ENCODE data around the gene KRTAP10-9. TPM values are rescaled to one million over a fixed set of nuclear protein-coding genes. Genes with fewer than 3 reads are reported as not detected.
A peak's percentile ranks its signal among the peaks of the same experiment; 100 is the strongest.

KRTAP10-9 gene
- total and polyA plus RNA-seq, 2 of the 8 experiments (the other 6 are each of a cell fraction or from before 2014, with no cell fraction given) = not detected

- H3K9me3 ChIP-seq (ENCODE audit: insufficient read depth in 2 of 2, low read depth in 1 of 2, low read length in 1 of 2) = no peaks in the 10 kb centered on the region
- DNase-seq (ENCODE audit: low read depth in 1 of 2, low spot score in 2 of 2) = no peak
- no peak overlapping the region for H3K4me3 ChIP-seq (ENCODE audit: extremely low read depth in 1 of 4, insufficient read depth in 2 of 4, low read depth in 3 of 4, low read length in 4 of 4)
- no peak overlapping the region for H2AFZ ChIP-seq (ENCODE audit: low read length)
- no peak overlapping the region for H2BK5ac ChIP-seq (ENCODE audit: low read depth, low read length)
- H4K91ac ChIP-seq (replicated peaks; ENCODE audit: insufficient read length, low read length) = peak overlapping the region; percentile 17
- WGBS, 2 experiments (ENCODE audit: extremely low coverage in 1 of 2, insufficient coverage in 1 of 2, insufficient read length in 1 of 2, insufficient replicate concordance in 2 of 2, low coverage in 1 of 2, low lambda C conversion rate in 2 of 2, missing lambda C conversion rate in 1 of 2) = 91% methylated on average over 2 of the region's 2 CpGs; no CpG with 5 or more reads in 1 of the 2 experiments
- H3K4ac ChIP-seq (replicated peaks; ENCODE audit: insufficient read length, low read depth, low read length) = no peak overlapping the region
- H3K79me1 ChIP-seq (ENCODE audit: low read depth, low read length) = no peaks in the 10 kb centered on the region
- no peak overlapping the region for H2BK120ac ChIP-seq (replicated peaks; ENCODE audit: low read depth, low read length)
- H2BK15ac ChIP-seq (ENCODE audit: low read length) = no peak overlapping the region
- H4K5ac ChIP-seq (ENCODE audit: insufficient read length, low read depth, low read length) = no peak overlapping the region
- no peak overlapping the region for H3K9ac ChIP-seq (replicated peaks in 1 of 4; ENCODE audit: extremely low read depth in 1 of 4, low read depth in 3 of 4, low read length in 3 of 4)
- H4K8ac ChIP-seq (ENCODE audit: extremely low read depth, insufficient read depth, low read length) = no peak overlapping the region
- no peak overlapping the region for H3K23ac ChIP-seq (ENCODE audit: insufficient read length)
- no peak overlapping the region for H3K27ac ChIP-seq (ENCODE audit: low read depth, low read length)
- no peak overlapping the region for H3K4me2 ChIP-seq (ENCODE audit: insufficient read depth in 1 of 2, low read depth in 2 of 2, low read length in 2 of 2)
- no peak overlapping the region for H3K14ac ChIP-seq (ENCODE audit: insufficient read length)
- H2BK20ac ChIP-seq (ENCODE audit: low read length) = no peak overlapping the region
- no peaks in the 10 kb centered on the region for H4K20me1 ChIP-seq (replicated peaks in 1 of 2; ENCODE audit: control insufficient read depth in 1 of 2, insufficient read depth in 2 of 2, low read length in 2 of 2)
- no peak overlapping the region for H2AK5ac ChIP-seq (ENCODE audit: low read depth, low read length)
- H3K23me2 ChIP-seq (ENCODE audit: low read depth, low read length) = 0 out of 2 replicates have a peak, but pooled peaks cover 4% of the 10 kb centered on the region
- peaks cover 2 to 15% (median 6%) of the 10 kb centered on the region in 4 experiments for H3K4me1 ChIP-seq (replicated peaks in 1 of 4; ENCODE audit: control insufficient read depth in 3 of 4, insufficient read depth in 4 of 4, low read length in 3 of 4)
- H2BK12ac ChIP-seq (ENCODE audit: low read depth, low read length) = no peak overlapping the region; the same call in 1 of the 2 replicates
- no peaks in the 10 kb centered on the region for H3K79me2 ChIP-seq (ENCODE audit: control insufficient read depth in 1 of 2, insufficient read depth in 2 of 2, low read length in 2 of 2)
- ChIA-PET CTCF (ENCODE audit: partially characterized antibody) (no interaction called here), POLR2A (ENCODE audit: partially characterized antibody) (no interaction called here)
- no peaks in the 10 kb centered on the region; a peak in 1 of 8 replicates for H3K36me3 ChIP-seq (ENCODE audit: control insufficient read depth in 2 of 4, insufficient read depth in 4 of 4, low read length in 3 of 4)
- H3K27me3 ChIP-seq (replicated peaks in 1 of 4; ENCODE audit: control insufficient read depth in 3 of 4, extremely low read depth in 1 of 4, insufficient read depth in 3 of 4, low read length in 3 of 4) = no peaks in the 10 kb centered on the region
- H3K56ac ChIP-seq (replicated peaks; ENCODE audit: insufficient read length, low read depth, low read length) = no peak overlapping the region
- H3K18ac ChIP-seq (ENCODE audit: extremely low read depth, low read length) = no peak overlapping the region
- FAIRE-seq = no peak
- TF ChIP-seq CTBP2 (IDR thresholded peaks at IDR 0.05; ENCODE audit: borderline replicate concordance, insufficient read depth, insufficient read length, low read length) (no peak), CTCF (IDR thresholded peaks at IDR 0.05; ENCODE audit: control extremely low read depth in 1 of 3, insufficient read depth in 1 of 3, low read depth in 1 of 3, low read length in 3 of 3) (no peak), POLR2AphosphoS5 (IDR thresholded peaks at IDR 0.05; ENCODE audit: low read depth, low read length) (no peak), ATF2 (IDR thresholded peaks at IDR 0.05; ENCODE audit: low read length) (no peak), GABPA (IDR thresholded peaks at IDR 0.05; ENCODE audit: borderline replicate concordance, insufficient read depth, low read length) (no peak), USF2 (IDR thresholded peaks at IDR 0.05; ENCODE audit: low read length) (no peak), TCF12 (IDR thresholded peaks at IDR 0.05; ENCODE audit: low read depth, low read length) (no peak), CBX5 (IDR thresholded peaks at IDR 0.05; ENCODE audit: low read depth, low read length) (no peak)
Observed at GRCh38 chr21:44589094-44589493, 37.8 kb upstream of the KRTAP10-9 start.

Measured in H1 (cell line).